Spleen (tissue), 11 donors: ENCODE results near the gene EIF4EBP2. TPM values are rescaled to one million over a fixed set of nuclear protein-coding genes. Genes with fewer than 3 reads are reported as not detected.
A peak's percentile ranks its signal among the peaks of the same experiment; 100 is the strongest.

Source experiments
- DNase-seq: peaks from one replicate; pipeline ENCODE4 v3.0.0-alpha.2; 2020
- H3K27ac ChIP-seq, 8 donors: fragments of 200-600 bp; sonication (generic) in 7 of 8; 1 replicate in 4 of 8; 2 replicates in 4 of 8; pipeline versions ENCODE4 v1.5.0 to v1.8.0; 2016 to 2021; ENCODE audit warnings: inconsistent platforms in 4 of 8, mild to moderate bottlenecking in 4 of 8, moderate library complexity in 1 of 8
- H3K27me3 ChIP-seq, 7 donors: fragments of 200-600 bp; sonication (generic) in 6 of 7; replicated peaks in 1 of 7; 1 replicate in 4 of 7; 2 replicates in 3 of 7; pipeline versions ENCODE4 v1.5.0 to v1.8.0; 2016 to 2021; ENCODE audit warnings: inconsistent platforms in 3 of 7, mild to moderate bottlenecking in 1 of 7
- H3K36me3 ChIP-seq, 6 donors: fragments of 200-600 bp; sonication (generic) in 5 of 6; 1 replicate in 4 of 6; 2 replicates in 2 of 6; pipeline versions ENCODE4 v1.5.0 to v1.8.0; 2016 to 2021; ENCODE audit warnings: inconsistent platforms in 2 of 6
- H3K4me1 ChIP-seq, 6 donors: fragments of 200-600 bp; sonication (generic) in 5 of 6; 1 replicate in 3 of 6; 2 replicates in 3 of 6; pipeline versions ENCODE4 v1.5.0 to v1.8.0; 2016 to 2021; ENCODE audit warnings: inconsistent platforms in 3 of 6
- H3K4me3 ChIP-seq, 8 donors: fragments of 200-600 bp; sonication (generic) in 7 of 8; 1 replicate in 4 of 8; 2 replicates in 4 of 8; pipeline versions ENCODE4 v1.5.0 to v1.8.0; 2016 to 2021; ENCODE audit warnings: inconsistent platforms in 4 of 8, mild to moderate bottlenecking in 4 of 8, moderate library complexity in 2 of 8
- H3K9me3 ChIP-seq, 8 donors: fragments of 200-600 bp; sonication (generic) in 7 of 8; 1 replicate in 4 of 8; 2 replicates in 4 of 8; pipeline versions ENCODE4 v1.5.0 to v1.8.0; 2016 to 2021; ENCODE audit warnings: inconsistent platforms in 4 of 8
- POLR2A ChIP-seq, 3 donors: fragments of 450-650 bp; IDR thresholded peaks; one replicate each; pipeline ENCODE4 v1.5.1; 2017; ENCODE audit warnings: antibody characterized with exemption in 3 of 3, mild to moderate bottlenecking in 1 of 3
- POLR2AphosphoS5 ChIP-seq, 3 donors: sonication (generic); formaldehyde crosslinking; IDR thresholded peaks; one replicate each; pipeline ENCODE4 v1.5.1; 2017; ENCODE audit warnings: antibody characterized with exemption in 3 of 3
- WGBS, 5 donors: extraction: QIAGEN DNeasy Blood & Tissue Kit in 3 of 5; methylation state at CpG; one replicate each; pipeline versions ENCODE4 v1.1.5 to v1.1.7; 2013 to 2018; 5-methylcytosine and 5-hydroxymethylcytosine counted together
- intact Hi-C: fragments of 100-400 bp; cut with DNase I; formaldehyde crosslinking; loops from one replicate; pipeline ENCODE4 v1.15.0; 2023; ENCODE audit warnings: low total_unique reads
- polyA plus RNA-seq, 3 donors: library from polyadenylated mRNA; stranded (reverse); fragments of 200-250 nt; gene quantifications; one replicate each; pipeline ENCODE4 v1.2.1, GENCODE V29; 2013
- total RNA-seq, 7 donors: library from RNA; depleted of rRNA in 3 of 7; stranded (reverse); fragments of >200 nt in 3 of 7; fragmentation: NEBNext Ultra II Directional in 4 of 7; extraction: Animal tissue kit (Norgen Biotek cat#: 25700) in 4 of 7; gene quantifications; one replicate each; pipeline versions ENCODE4 v1.1.0 to v1.2.1, GENCODE V29; 2016 to 2021
- TF ChIP-seq, protein P1 (sequence below), 11 experiments: fragments of 200-600 bp in 7 of 11; fragments of 450-650 bp in 4 of 11; sonication (generic) in 4 of 11; IDR thresholded peaks in 8 of 11; conservative IDR thresholded peaks in 3 of 11; 1 replicate in 7 of 11; 2 replicates in 4 of 11; pipeline versions ENCODE4 v1.4.0 to v1.8.0; 2016 to 2021; ENCODE audit warnings: antibody characterized with exemption in 11 of 11, inconsistent platforms in 4 of 11, mild to moderate bottlenecking in 1 of 11
- donor health status: healthy with polysubstance abuse.
- donor health status: DM: no; HTN: no; CAD: no; lungs with moderate emphysema.
- donor health status: DM: no; HTN: no; CAD: no.
- donor health status: Bipolar disorder and iron deficiency.
- donor health status: healthy.
- donor health status: DM: no; HTN: no; CAD: no.
- donor health status: DM: yes; HTN: yes; CAD: no.

Gene EIF4EBP2
- total and polyA plus RNA-seq, 10 donors: 12.5 to 82.5 (median 57.5) TPM

- WGBS, 5 donors: 73 to 94% (median 90%) methylated on average over 3 of the region's 3 CpGs
- DNase-seq: no peak
- peaks cover 0 to 100% (median 88%) of the 10 kb centered on the region in 6 donors for H3K36me3 ChIP-seq
Observed at GRCh38 chr10:70425096-70425495, 21.2 kb downstream of the EIF4EBP2 start.

GRCh38 chr10:70426823-70427222 is 22.9 kb downstream of the EIF4EBP2 start:
- TF ChIP-seq POLR2A (IDR thresholded peaks at IDR 0.05): no peak
- TF ChIP-seq POLR2AphosphoS5 (IDR thresholded peaks at IDR 0.05): no peak
- TF ChIP-seq, protein P1, sequence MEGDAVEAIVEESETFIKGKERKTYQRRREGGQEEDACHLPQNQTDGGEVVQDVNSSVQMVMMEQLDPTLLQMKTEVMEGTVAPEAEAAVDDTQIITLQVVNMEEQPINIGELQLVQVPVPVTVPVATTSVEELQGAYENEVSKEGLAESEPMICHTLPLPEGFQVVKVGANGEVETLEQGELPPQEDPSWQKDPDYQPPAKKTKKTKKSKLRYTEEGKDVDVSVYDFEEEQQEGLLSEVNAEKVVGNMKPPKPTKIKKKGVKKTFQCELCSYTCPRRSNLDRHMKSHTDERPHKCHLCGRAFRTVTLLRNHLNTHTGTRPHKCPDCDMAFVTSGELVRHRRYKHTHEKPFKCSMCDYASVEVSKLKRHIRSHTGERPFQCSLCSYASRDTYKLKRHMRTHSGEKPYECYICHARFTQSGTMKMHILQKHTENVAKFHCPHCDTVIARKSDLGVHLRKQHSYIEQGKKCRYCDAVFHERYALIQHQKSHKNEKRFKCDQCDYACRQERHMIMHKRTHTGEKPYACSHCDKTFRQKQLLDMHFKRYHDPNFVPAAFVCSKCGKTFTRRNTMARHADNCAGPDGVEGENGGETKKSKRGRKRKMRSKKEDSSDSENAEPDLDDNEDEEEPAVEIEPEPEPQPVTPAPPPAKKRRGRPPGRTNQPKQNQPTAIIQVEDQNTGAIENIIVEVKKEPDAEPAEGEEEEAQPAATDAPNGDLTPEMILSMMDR (IDR thresholded peaks at IDR 0.05 in 8 of 11, conservative IDR thresholded peaks at IDR 0.05 in 3 of 11): no peak
- Histone ChIP-seq H3K4me1 (peaks cover 0 to 23% (median 9%) of the 10 kb centered on the region in 6 donors), H3K36me3 (peaks cover 0 to 88% (median 70%) of the 10 kb centered on the region in 6 donors), H3K4me3 (no peak overlapping the region), H3K27ac (no peak overlapping the region), H3K27me3 (no peaks in the 10 kb centered on the region), H3K9me3 (no peaks in the 10 kb centered on the region)
- WGBS, 5 donors: 92 to 100% (median 95%) methylated on average over 3 of the region's 3 CpGs
- DNase-seq: no peak
- intact Hi-C loops: no loop called here

More at GRCh38 chr10:70425096-70425495, 21.2 kb downstream of the EIF4EBP2 start:
- H3K27ac ChIP-seq: no peak overlapping the region
- no peak for TF ChIP-seq POLR2AphosphoS5 (IDR thresholded peaks at IDR 0.05)
- TF ChIP-seq POLR2A (IDR thresholded peaks at IDR 0.05): no peak
- TF ChIP-seq, protein P1 (IDR thresholded peaks at IDR 0.05 in 8 of 11, conservative IDR thresholded peaks at IDR 0.05 in 3 of 11): no peak
- no peaks in the 10 kb centered on the region for H3K27me3 ChIP-seq
- peaks cover 0 to 8% (median 2%) of the 10 kb centered on the region in 6 donors for H3K4me1 ChIP-seq
- no peak overlapping the region for H3K4me3 ChIP-seq
- no peaks in the 10 kb centered on the region for H3K9me3 ChIP-seq
- intact Hi-C loops: no loop called here

- Histone ChIP-seq H3K9me3 (no peaks in the 10 kb centered on the region), H3K36me3 (peaks cover 0 to 66% (median 34%) of the 10 kb centered on the region in 6 donors), H3K4me1 (peaks cover 0 to 41% (median 20%) of the 10 kb centered on the region in 6 donors), H3K4me3 (no peak overlapping the region), H3K27ac (peak overlapping the region in 7 of 8 donors; percentile 7 to 60 (median 29)), H3K27me3 (no peaks in the 10 kb centered on the region)
- TF ChIP-seq POLR2AphosphoS5 (IDR thresholded peaks at IDR 0.05) (peak in 2 of 3 donors; percentile 49 to 84), POLR2A (IDR thresholded peaks at IDR 0.05) (no peak)
- TF ChIP-seq, protein P1 (IDR thresholded peaks at IDR 0.05 in 8 of 11, conservative IDR thresholded peaks at IDR 0.05 in 3 of 11): no peak
- intact Hi-C loops: no loop called here
- no peak for DNase-seq
- 62 to 78% (median 70%) methylated on average over 6 of the region's 6 CpGs for WGBS, 5 donors
Observed at GRCh38 chr10:70430493-70431445, 26.8 kb downstream of the EIF4EBP2 start.

GRCh38 chr10:70432101-70432500 is 28.2 kb downstream of the EIF4EBP2 start:
- H3K4me1 ChIP-seq: peaks cover 0 to 41% (median 20%) of the 10 kb centered on the region in 6 donors
- peaks cover 0 to 55% (median 23%) of the 10 kb centered on the region in 6 donors for H3K36me3 ChIP-seq
- no peak for DNase-seq
- no peak overlapping the region for H3K4me3 ChIP-seq
- no peaks in the 10 kb centered on the region for H3K27me3 ChIP-seq
- WGBS, 5 donors: 67 to 95% (median 83%) methylated on average over 3 to 4 of the region's 4 CpGs
- intact Hi-C loops: no loop called here
- TF ChIP-seq, protein P1 (IDR thresholded peaks at IDR 0.05 in 8 of 11, conservative IDR thresholded peaks at IDR 0.05 in 3 of 11): no peak
- no peak for TF ChIP-seq POLR2AphosphoS5 (IDR thresholded peaks at IDR 0.05)
- TF ChIP-seq POLR2A (IDR thresholded peaks at IDR 0.05): no peak
- H3K9me3 ChIP-seq: no peaks in the 10 kb centered on the region
- H3K27ac ChIP-seq: no peak overlapping the region
